Panc1 (cell line): ENCODE data around the gene OR3A3. TPM values are rescaled to one million over a fixed set of nuclear protein-coding genes. Genes with fewer than 3 reads are reported as not detected.

Experiments used
- ATAC-seq: fragments of 200-7000 bp; cut with Tn5 transposase; 2 replicates; pipeline ENCODE4 v1.9.1; 2020; ENCODE audit warnings: mild to moderate bottlenecking, moderate library complexity
- BruUV-seq: library from RNA; stranded (reverse); fragments of 400-500 nt; replicated peaks from 2 replicates; lab custom pipeline; 2021; lab: Mats Ljungman, UMichigan
- CTCF ChIA-PET: fragments of 300-600 bp; sonication (Branson Sonifier 250); formaldehyde crosslinking; loops from one replicate; lab custom pipeline; 2022; ENCODE audit warnings: antibody characterized with exemption; lab: Charles Lee
- POLR2A ChIA-PET: fragments of 300-600 bp; sonication (Branson Sonifier 250); formaldehyde crosslinking; loops from one replicate; lab custom pipeline; 2022; ENCODE audit warnings: antibody characterized with exemption; lab: Charles Lee
- DNase-seq: peaks from one replicate; pipeline ENCODE4 v3.0.0-alpha.2; 2010; ENCODE audit warnings: low read depth, low spot score
- H3K27ac ChIP-seq: 2 replicates; pipeline ENCODE4 v1.5.1; 2011; ENCODE audit warnings: mild to moderate bottlenecking, low read length, inconsistent platforms
- H3K27me3 ChIP-seq: fragments of 200-500 bp; sonication (Bioruptor generic); 2 replicates; pipeline ENCODE4 v1.6.0; 2014; ENCODE audit warnings: low read length, inconsistent platforms; ENCODE audit not compliant: control insufficient read depth, insufficient read depth
- H3K36me3 ChIP-seq: fragments of 200-500 bp; sonication (Bioruptor generic); 2 replicates; pipeline ENCODE4 v1.5.1; 2014; ENCODE audit warnings: inconsistent platforms, mild to moderate bottlenecking, low read length, moderate library complexity; ENCODE audit not compliant: control insufficient read depth, insufficient read depth
- H3K4me1 ChIP-seq: 2 replicates; pipeline ENCODE4 v1.5.1; 2011; ENCODE audit warnings: inconsistent platforms, mild to moderate bottlenecking, low read length, moderate library complexity; ENCODE audit not compliant: control insufficient read depth, insufficient read depth
- H3K4me3 ChIP-seq, 2 experiments: 2 replicates each; pipeline ENCODE4 v1.5.1; 2011 to 2012; ENCODE audit warnings: low read depth in 2 of 2, low read length in 2 of 2, mild to moderate bottlenecking in 2 of 2, inconsistent platforms in 1 of 2, moderate library complexity in 1 of 2
- H3K9me3 ChIP-seq: fragments of 200-500 bp; sonication (Bioruptor generic); 2 replicates; pipeline ENCODE4 v1.5.1; 2014; ENCODE audit warnings: low read depth, mild to moderate bottlenecking, inconsistent platforms, low read length, moderate library complexity; ENCODE audit not compliant: control insufficient read depth, insufficient read depth
- CTCF ChIP-seq: fragments of 450-650 bp; IDR thresholded peaks from 2 replicates; pipeline ENCODE4 v1.5.1; 2017; ENCODE audit warnings: mild to moderate bottlenecking
- POLR2AphosphoS5 ChIP-seq: IDR thresholded peaks from 2 replicates; pipeline ENCODE4 v1.6.1; 2012; ENCODE audit warnings: mild to moderate bottlenecking, low read depth, low read length, moderate library complexity
- REST ChIP-seq, 2 experiments: IDR thresholded peaks; 2 replicates each; pipeline ENCODE4 v1.6.1; 2011 to 2012; ENCODE audit warnings: low read depth in 2 of 2, control low read depth in 1 of 2, low read length in 1 of 2, mild to moderate bottlenecking in 1 of 2, moderate library complexity in 1 of 2; ENCODE audit not compliant: insufficient read depth in 1 of 2
- SIN3A ChIP-seq: IDR thresholded peaks from 2 replicates; pipeline ENCODE4 v1.6.1; 2012; ENCODE audit warnings: low read depth, mild to moderate bottlenecking, low read length, moderate library complexity, borderline replicate concordance; ENCODE audit not compliant: insufficient read depth
- TCF7L2 ChIP-seq: IDR thresholded peaks from 2 replicates; pipeline ENCODE4 v1.6.1; 2011; ENCODE audit warnings: mild to moderate bottlenecking, low read depth, low read length, inconsistent platforms
- in situ Hi-C: cut with HindIII; loops from 2 replicates; pipeline ENCODE4 v1.10.0; 2016; ENCODE audit warnings: low sequenced_read_pairs, low pct_unique_long_range_greater_than_20kb
- intact Hi-C: fragments of 100-400 bp; cut with micrococcal nuclease; formaldehyde crosslinking; loops from one replicate; pipeline ENCODE4 v1.10.0; 2022; ENCODE audit not compliant: unreplicated experiment
- total RNA-seq: library from RNA; stranded (reverse); gene quantifications from one replicate; pipeline ENCODE4 v1.2.1, GENCODE V29; 2021; ENCODE audit not compliant: unreplicated experiment

Gene OR3A3
- total RNA-seq, 1 experiment from 2014 or later = not detected

- intact Hi-C loops (no loop called here), in situ Hi-C loops (no loop called here)
- Histone ChIP-seq H3K36me3 (no peaks in the 10 kb centered on the region), H3K27me3 (no peaks in the 10 kb centered on the region), H3K4me3 (no peak within 1 kb of the TSS), H3K27ac (no peak within 1 kb of the TSS), H3K9me3 (no peaks in the 10 kb centered on the region), H3K4me1 (no peaks in the 10 kb centered on the region)
- POLR2A ChIA-PET = no interaction called here
- TF ChIP-seq SIN3A = no peak
- TF ChIP-seq TCF7L2 = no peak
- no peak for TF ChIP-seq CTCF
- TF ChIP-seq REST (IDR thresholded peaks at IDR 0.05; ENCODE audit: insufficient read depth in 1 of 2, low read depth in 2 of 2, low read length in 1 of 2) = no peak
- TF ChIP-seq POLR2AphosphoS5 = no peak
- no peak for ATAC-seq
- CTCF ChIA-PET = no interaction called here
- DNase-seq = no peak
- BruUV-seq = no TSS peak
Measured at GRCh38 chr17:3471599-3471998, 60.4 kb downstream of the OR3A3 start, which contains the start of gene SPATA22. Gene SPATA22, minus strand, starts transcription at chr17:3471819. Its CDS starts 2,494 bp downstream, at chr17:3469325.

- no peak for TF ChIP-seq SIN3A
- no peak for TF ChIP-seq TCF7L2
- TF ChIP-seq REST (IDR thresholded peaks at IDR 0.05; ENCODE audit: insufficient read depth in 1 of 2, low read depth in 2 of 2, low read length in 1 of 2) = no peak
- TF ChIP-seq POLR2AphosphoS5 = no peak
- no peak for TF ChIP-seq CTCF
- BruUV-seq = no TSS peak
- Histone ChIP-seq H3K27me3 (no peaks in the 10 kb centered on the region), H3K4me3 (no peak overlapping the region), H3K36me3 (no peaks in the 10 kb centered on the region), H3K4me1 (no peaks in the 10 kb centered on the region), H3K27ac (no peak overlapping the region), H3K9me3 (no peaks in the 10 kb centered on the region)
- in situ Hi-C loops = no loop called here
- DNase-seq (no peak), ATAC-seq (no peak)
- ChIA-PET POLR2A (no interaction called here), CTCF (no interaction called here)
- intact Hi-C loops = no loop called here
Measured at GRCh38 chr17:3472137-3472536, 61.0 kb downstream of the OR3A3 start.
